Cerebellar nuclear complex (tissue), 1 donor: ENCODE results near the gene ARHGAP1.

Experiments
- DNase-seq, 2 experiments: peaks; one replicate each; lab custom pipeline; 2025; lab: John Stamatoyannopoulos, UW

Gene ARHGAP1

GRCh38 chr11:46640036-46640788, 60.2 kb downstream of the ARHGAP1 start:
- DNase-seq: no peak

GRCh38 chr11:46639197-46639839, 61.1 kb downstream of the ARHGAP1 start:
- no peak for DNase-seq

- no peak for DNase-seq
These were observed 62.9 kb downstream of the ARHGAP1 start for GRCh38 chr11:46637546-46637945.

- DNase-seq: no peak
These were observed 64.8 kb downstream of the ARHGAP1 start for GRCh38 chr11:46635557-46636139.

- no peak for DNase-seq
These were observed 66.9 kb downstream of the ARHGAP1 start for GRCh38 chr11:46633291-46634217.

GRCh38 chr11:46632502-46632901, 67.9 kb downstream of the ARHGAP1 start:
- no peak for DNase-seq

- no peak for DNase-seq
These were observed 68.7 kb downstream of the ARHGAP1 start for GRCh38 chr11:46631676-46632075.

- DNase-seq: no peak
These were observed 70.2 kb downstream of the ARHGAP1 start for GRCh38 chr11:46630237-46630636.

GRCh38 chr11:46628961-46629360, 71.5 kb downstream of the ARHGAP1 start:
- no peak for DNase-seq
